Smooth muscle cell of the coronary artery (primary cell): ENCODE measurements around the gene FNBP1L. TPM values are rescaled to one million over a fixed set of nuclear protein-coding genes. Genes with fewer than 3 reads are reported as not detected.

Experiments
- total RNA-seq: library from RNA; depleted of rRNA; stranded (reverse); fragments of >200 nt; gene quantifications from 2 replicates; pipeline ENCODE4 v1.2.3, GENCODE V29; 2014; ENCODE audit warnings: low replicate concordance

FNBP1L gene
- total RNA-seq, result 6.8 and 7.8 TPM in 2 replicates

DNA sequence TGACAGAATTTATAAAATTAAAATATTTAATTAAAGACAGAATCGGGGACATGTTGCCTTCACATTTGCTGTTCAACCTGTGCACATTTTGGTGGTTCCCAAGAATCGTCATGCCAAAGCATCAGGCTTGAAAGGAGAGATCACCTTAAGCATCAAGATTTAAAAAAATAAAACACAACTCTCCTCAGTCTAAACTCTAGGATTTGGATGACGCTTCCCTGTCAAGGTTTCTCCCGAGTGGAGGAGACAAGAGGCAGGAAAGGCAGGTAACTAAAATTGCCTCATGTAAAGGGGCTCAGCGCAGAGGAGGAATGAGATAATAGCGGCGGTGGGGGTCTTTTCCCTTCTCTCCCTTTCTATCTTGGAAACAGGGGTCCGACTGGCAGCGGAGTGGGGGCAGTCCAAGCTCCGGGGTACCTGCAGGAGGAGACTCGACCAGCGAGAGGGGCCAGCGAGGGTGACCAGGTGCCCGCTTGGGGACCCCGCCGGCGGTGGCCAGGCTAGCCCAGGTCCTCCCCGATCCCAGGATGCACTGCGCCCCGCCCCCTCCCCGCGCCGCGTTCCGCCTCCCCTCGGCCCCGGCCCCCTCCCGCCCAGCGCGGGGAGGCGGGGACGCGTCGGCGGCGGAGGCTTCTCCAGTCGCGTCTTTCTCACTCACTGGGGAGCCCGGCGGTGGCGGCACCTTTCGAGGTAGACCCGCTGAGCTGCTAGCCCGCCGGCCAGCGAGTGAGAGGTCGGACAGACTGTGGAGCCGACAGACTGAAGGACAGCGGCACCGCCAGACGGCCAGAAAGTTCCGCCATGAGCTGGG lies at the start of gene FNBP1L:
Gene FNBP1L (plus strand): TSS at position 638 of the 811 bp plus-strand sequence. CDS start 164 bp downstream, at position 802.

Other genes starting within 250 kb of the FNBP1L start
- gene DR1, start 102.2 kb upstream of the FNBP1L start, total RNA-seq, result 13.8 and 33.4 TPM in 2 replicates
- gene BCAR3, start 233.7 kb downstream of the FNBP1L start, total RNA-seq, result 17.4 and 26.3 TPM in 2 replicates